ENCODE results near the gene PLIN1. TPM values are rescaled to one million over a fixed set of nuclear protein-coding genes. Genes with fewer than 3 reads are reported as not detected.

Gene PLIN1
- total and polyA plus RNA-seq, 2 donors (not counting 3 experiments of a cell fraction or from before 2014, with no cell fraction given): 0.07 TPM; not detected in 1

GRCh38 chr15:89724621-89725020 is 45.5 kb upstream of the PLIN1 start:
- CTCF ChIA-PET: interaction anchor here (1.1 kb wide), 1 partner anchor 247 kb away, joined by 3 read pairs; no protein-coding TSS in a partner anchor
- no peak for FAIRE-seq

More at GRCh38 chr15:89724621-89725020, 45.5 kb upstream of the PLIN1 start:
- no peak overlapping the region for H3K4me3 ChIP-seq (replicated peaks in 1 of 3; ENCODE audit: insufficient read depth in 1 of 3, low read depth in 1 of 3, low read length in 3 of 3)
- no peak for DNase-seq (ENCODE audit: low read depth, low spot score)
- H3K9me1 ChIP-seq (replicated peaks; ENCODE audit: control insufficient read depth, extremely low read depth, insufficient read depth, low read length): no peaks in the 10 kb centered on the region
- intact Hi-C loops (cut with micrococcal nuclease) (no loop called here), dilution Hi-C loops (cut with MboI; ENCODE audit: extremely low pct_ligation_motif_present, low sequenced_read_pairs) (no loop called here)
- no peaks in the 10 kb centered on the region for H3K36me3 ChIP-seq (ENCODE audit: control insufficient read depth in 2 of 2, extremely low read depth in 1 of 2, insufficient read depth in 2 of 2, low read length in 2 of 2)
- H3K4me1 ChIP-seq (ENCODE audit: control insufficient read depth, extremely low read depth, insufficient read depth, low read length): no peaks in the 10 kb centered on the region
- no peak overlapping the region for H3K27ac ChIP-seq (ENCODE audit: insufficient read depth, low read depth, low read length)
- no peaks in the 10 kb centered on the region for H3K79me2 ChIP-seq (ENCODE audit: control insufficient read depth, insufficient read depth, low read length)
- H3K27me3 ChIP-seq (ENCODE audit: control insufficient read depth in 2 of 2, insufficient read depth in 2 of 2, low read length in 2 of 2): peaks cover 12 to 22% of the 10 kb centered on the region in 2 experiments
- BruUV-seq (replicated peaks): no TSS peak
- no peak overlapping the region for H2AFZ ChIP-seq (ENCODE audit: low read depth, low read length)
- no peak overlapping the region for H3K4me2 ChIP-seq (ENCODE audit: insufficient read depth, low read length)
- H3K9ac ChIP-seq (replicated peaks; ENCODE audit: extremely low read depth, insufficient read depth, low read length): no peak overlapping the region
- H3K9me3 ChIP-seq (replicated peaks; ENCODE audit: control insufficient read depth, insufficient read depth, low read length): no peaks in the 10 kb centered on the region
- POLR2A ChIA-PET: no interaction called here
- no peaks in the 10 kb centered on the region for H4K20me1 ChIP-seq (replicated peaks; ENCODE audit: control insufficient read depth, extremely low read depth, insufficient read depth, low read length)
- TF ChIP-seq EZH2 (IDR thresholded peaks at IDR 0.05; ENCODE audit: borderline replicate concordance, low read depth, low read length, severe bottlenecking) (no peak), POLR2A (IDR thresholded peaks at IDR 0.05; ENCODE audit: low read depth, low read length) (no peak), POLR2AphosphoS5 (IDR thresholded peaks at IDR 0.05; ENCODE audit: insufficient read depth, low read depth, low read length) (no peak), JUN (IDR thresholded peaks at IDR 0.05; ENCODE audit: borderline replicate concordance, insufficient read depth, insufficient read length, low read depth) (no peak), CTCF (IDR thresholded peaks at IDR 0.05; ENCODE audit: extremely low read depth in 1 of 2, insufficient read depth in 1 of 2, low read depth in 1 of 2, low read length in 2 of 2) (no peak), FOS (IDR thresholded peaks at IDR 0.05; ENCODE audit: borderline replicate concordance, insufficient read depth, low read length) (no peak), GATA2 (IDR thresholded peaks at IDR 0.05; ENCODE audit: insufficient read depth, insufficient read length, low read depth, low read length) (no peak), MYC (IDR thresholded peaks at IDR 0.05; ENCODE audit: low read depth, low read length) (no peak)
- TF ChIP-seq, protein P1, sequence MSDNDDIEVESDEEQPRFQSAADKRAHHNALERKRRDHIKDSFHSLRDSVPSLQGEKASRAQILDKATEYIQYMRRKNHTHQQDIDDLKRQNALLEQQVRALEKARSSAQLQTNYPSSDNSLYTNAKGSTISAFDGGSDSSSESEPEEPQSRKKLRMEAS (IDR thresholded peaks at IDR 0.05; ENCODE audit: insufficient read depth, insufficient read length): no peak

Data from endothelial cell of umbilical vein (primary cell).